Measurements from ENCODE around the gene NPPC.

DNA sequence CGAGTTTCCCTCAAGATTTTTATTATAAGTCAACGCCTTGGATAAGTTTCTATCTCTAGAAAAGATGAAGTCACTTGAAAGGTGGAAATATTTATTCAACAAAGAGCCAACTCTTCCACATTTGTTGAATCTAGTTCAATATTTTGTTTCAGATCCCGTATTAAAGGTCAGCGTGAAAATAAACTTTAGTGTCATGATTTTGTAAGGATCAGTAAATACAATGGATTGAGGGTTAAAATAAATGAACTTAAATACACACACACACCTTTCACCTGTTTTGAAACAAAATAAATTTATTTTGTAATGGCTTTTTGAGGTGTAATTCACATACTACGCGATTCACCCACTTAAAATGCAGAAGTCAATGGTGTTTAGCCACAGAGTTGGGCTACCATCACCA is 16.0 kb upstream of the NPPC start:
- TF ChIP-seq CTCF (IDR thresholded peaks at IDR 0.05; ENCODE audit: poor library complexity, severe bottlenecking) (no peak), EP300 (conservative IDR thresholded peaks at IDR 0.05; ENCODE audit: poor library complexity, severe bottlenecking) (no peak), SMC3 (conservative IDR thresholded peaks at IDR 0.05; ENCODE audit: poor library complexity) (no peak), RAD21 (conservative IDR thresholded peaks at IDR 0.05) (no peak), REST (IDR thresholded peaks at IDR 0.05; ENCODE audit: borderline replicate concordance) (no peak)
